Adrenal gland (tissue), 12 donors: ENCODE results near the gene JAM3. TPM values are rescaled to one million over a fixed set of nuclear protein-coding genes. Genes with fewer than 3 reads are reported as not detected.

Source experiments
- DNase-seq, 7 donors: peaks; one replicate each; pipeline ENCODE4 v3.0.0-alpha.2; 2019 to 2020
- H3K27ac ChIP-seq, 5 donors: fragments of 200-600 bp; sonication (generic) in 4 of 5; 1 replicate in 3 of 5; 2 replicates in 2 of 5; pipeline versions ENCODE4 v1.5.1 to v1.8.0; 2016 to 2020; ENCODE audit warnings: mild to moderate bottlenecking in 1 of 5
- H3K27me3 ChIP-seq: fragments of 200-600 bp; 2 replicates; pipeline ENCODE4 v1.8.0; 2021
- H3K36me3 ChIP-seq, 2 donors: fragments of 200-600 bp; replicated peaks in 1 of 2; 1 replicate in 1 of 2; 2 replicates in 1 of 2; pipeline versions ENCODE4 v1.5.1 to v1.8.0; 2018 to 2022
- H3K4me1 ChIP-seq, 2 donors: fragments of 200-600 bp; replicated peaks in 1 of 2; 1 replicate in 1 of 2; 2 replicates in 1 of 2; pipeline versions ENCODE4 v1.5.1 to v1.8.0; 2018 to 2021
- H3K4me3 ChIP-seq, 4 donors: fragments of 200-600 bp; sonication (generic) in 3 of 4; one replicate each; pipeline ENCODE4 v1.5.1; 2016 to 2018
- H3K9me3 ChIP-seq, 3 donors: fragments of 200-600 bp; sonication (generic) in 1 of 3; replicated peaks in 1 of 3; 1 replicate in 2 of 3; 2 replicates in 1 of 3; pipeline versions ENCODE4 v1.5.1 to v1.8.0; 2016 to 2021
- CTCF ChIP-seq, 6 experiments: fragments of 450-650 bp in 4 of 6; fragments of 200-600 bp in 2 of 6; sonication (generic) in 1 of 6; IDR thresholded peaks; 1 replicate in 5 of 6; 2 replicates in 1 of 6; pipeline versions ENCODE4 v1.5.1 to v1.8.0; 2016 to 2021; ENCODE audit warnings: antibody characterized with exemption in 6 of 6, mild to moderate bottlenecking in 2 of 6, moderate library complexity in 1 of 6
- POLR2A ChIP-seq, 2 donors: fragments of 450-650 bp; IDR thresholded peaks; one replicate each; pipeline ENCODE4 v1.6.1; 2017; ENCODE audit warnings: antibody characterized with exemption in 2 of 2, mild to moderate bottlenecking in 2 of 2, moderate library complexity in 1 of 2
- WGBS, 4 donors: extraction: QIAGEN DNeasy Blood & Tissue Kit in 2 of 4; methylation state at CpG; one replicate each; pipeline versions ENCODE4 v1.1.5 to v1.1.7; 2013 to 2017; 5-methylcytosine and 5-hydroxymethylcytosine counted together
- intact Hi-C, 2 donors: fragments of 100-400 bp; cut with DNase I; formaldehyde crosslinking; loops; one replicate each; pipeline versions ENCODE4 v1.14.1 to v1.15.0; 2022 to 2023
- polyA plus RNA-seq, 3 donors: library from polyadenylated mRNA; stranded (reverse); fragments of 200-250 nt in 2 of 3; fragments of 350-450 nt in 1 of 3; fragmentation: Illumina TruSeq in 1 of 3; extraction: RNeasy Lipid Tissue Mini Kit (QIAGEN cat#74804) in 1 of 3; gene quantifications; one replicate each; pipeline ENCODE4 v1.2.3, GENCODE V29; 2013 to 2014
- total RNA-seq, 9 donors: library from RNA; depleted of rRNA in 4 of 9; stranded (reverse); fragments of >200 nt in 4 of 9; fragments of 120-200 nt in 1 of 9; fragmentation: NEBNext Ultra II Directional in 1 of 9; extraction: Animal tissue kit (Norgen Biotek cat#: 25700) in 1 of 9; gene quantifications; one replicate each; pipeline versions ENCODE4 v1.1.0 to v1.2.4, GENCODE V29; 2013 to 2023
- donor health status: healthy with polysubstance abuse.
- donor health status: Bipolar disorder and iron deficiency.
- donor health status: DM: yes; HTN: yes; CAD: no.
- donor health status: DM: no; HTN: no; CAD: no.
- donor health status: DM: no; HTN: no; CAD: no.
- donor health status: DM: yes; HTN: yes; CAD: no.

Gene JAM3
- total and polyA plus RNA-seq, 12 donors: 18.0 to 42.2 (median 31.9) TPM

DNA sequence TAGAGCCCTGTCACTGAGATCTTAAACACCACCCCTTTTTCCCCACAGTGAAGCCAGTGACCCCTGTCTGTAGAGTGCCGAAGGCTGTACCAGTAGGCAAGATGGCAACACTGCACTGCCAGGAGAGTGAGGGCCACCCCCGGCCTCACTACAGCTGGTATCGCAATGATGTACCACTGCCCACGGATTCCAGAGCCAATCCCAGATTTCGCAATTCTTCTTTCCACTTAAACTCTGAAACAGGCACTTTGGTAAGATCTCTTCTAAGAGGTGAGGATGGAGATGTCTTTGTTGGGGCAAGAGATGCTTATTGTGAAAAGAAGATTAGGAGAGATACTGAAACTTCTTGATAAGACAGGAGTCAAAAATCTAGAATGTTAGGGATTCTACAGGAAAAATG, 75.9 kb downstream of the JAM3 start:
- H3K27me3 ChIP-seq: no peaks in the 10 kb centered on the region
- 87 to 92% (median 91%) methylated on average over 5 of the region's 5 CpGs for WGBS, 4 donors
- TF ChIP-seq POLR2A (IDR thresholded peaks at IDR 0.05) (no peak), CTCF (IDR thresholded peaks at IDR 0.05) (no peak)
- no peaks in the 10 kb centered on the region for H3K9me3 ChIP-seq
- peaks cover 0 to 26% of the 10 kb centered on the region in 2 donors for H3K36me3 ChIP-seq
- intact Hi-C loops: loop anchor here (5.0 to 10.0 kb wide), 3 partner anchors 102 to 217 kb away; no protein-coding TSS in a partner anchor
- peaks cover 0 to 3% of the 10 kb centered on the region in 2 donors for H3K4me1 ChIP-seq
- no peak overlapping the region for H3K4me3 ChIP-seq
- no peak for DNase-seq
- H3K27ac ChIP-seq: no peak overlapping the region

DNA sequence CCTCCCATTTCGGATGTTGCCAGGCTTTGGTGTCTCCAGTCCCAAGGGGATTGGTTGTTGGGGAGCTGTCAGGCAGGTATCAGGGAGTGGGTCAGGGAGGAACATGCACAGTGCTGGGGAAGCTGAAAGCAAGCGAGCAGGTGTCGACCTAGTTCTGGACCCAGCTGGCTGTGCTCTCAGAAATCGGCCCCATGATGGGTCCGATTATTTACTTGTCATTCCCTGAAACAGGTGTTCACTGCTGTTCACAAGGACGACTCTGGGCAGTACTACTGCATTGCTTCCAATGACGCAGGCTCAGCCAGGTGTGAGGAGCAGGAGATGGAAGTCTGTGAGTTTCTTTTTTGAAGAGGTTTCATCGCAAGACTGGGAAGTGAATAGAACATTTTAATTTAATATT, 76.8 kb downstream of the JAM3 start:
- no peak for DNase-seq
- H3K27ac ChIP-seq: no peak overlapping the region
- no peaks in the 10 kb centered on the region for H3K27me3 ChIP-seq
- intact Hi-C loops: loop anchor here in 1 of 2 donors (10.0 kb wide), 1 partner anchor 211 kb away; no protein-coding TSS in a partner anchor
- peaks cover 0 to 28% of the 10 kb centered on the region in 2 donors for H3K36me3 ChIP-seq
- TF ChIP-seq POLR2A (IDR thresholded peaks at IDR 0.05): no peak
- no peak for TF ChIP-seq CTCF (IDR thresholded peaks at IDR 0.05)
- no peaks in the 10 kb centered on the region for H3K9me3 ChIP-seq
- H3K4me3 ChIP-seq: no peak overlapping the region
- no peaks in the 10 kb centered on the region for H3K4me1 ChIP-seq
- 92 to 96% (median 93%) methylated on average over 6 to 8 of the region's 8 CpGs for WGBS, 4 donors

DNA sequence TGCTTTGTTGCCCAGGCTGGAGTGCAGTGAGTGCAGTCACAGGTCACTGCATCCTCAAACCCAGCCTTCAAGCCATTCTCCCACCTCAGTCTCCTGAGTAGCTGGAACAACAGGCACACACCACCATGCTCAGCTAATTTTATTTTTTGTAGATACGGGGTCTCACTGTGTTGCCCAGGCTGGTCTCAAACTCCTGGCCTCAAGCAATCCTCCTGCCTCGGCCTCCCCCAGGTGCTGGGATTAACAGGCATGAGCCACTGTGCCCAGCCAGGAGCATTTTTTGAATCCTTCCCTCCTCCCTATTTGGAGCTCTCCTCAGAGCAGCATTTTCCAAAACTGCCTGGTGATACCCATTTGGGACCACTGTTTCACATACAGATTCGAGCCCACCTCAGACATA, 77.7 kb downstream of the JAM3 start:
- Histone ChIP-seq H3K9me3 (no peaks in the 10 kb centered on the region), H3K4me3 (no peak overlapping the region), H3K36me3 (peaks cover 0 to 28% of the 10 kb centered on the region in 2 donors), H3K27ac (no peak overlapping the region), H3K4me1 (no peaks in the 10 kb centered on the region), H3K27me3 (no peaks in the 10 kb centered on the region)
- no peak for DNase-seq
- TF ChIP-seq POLR2A (IDR thresholded peaks at IDR 0.05): no peak
- no peak for TF ChIP-seq CTCF (IDR thresholded peaks at IDR 0.05)
- intact Hi-C loops: loop anchor here in 1 of 2 donors (10.0 kb wide), 1 partner anchor 212 kb away; no protein-coding TSS in a partner anchor
- 94 to 100% (median 97%) methylated on average over 3 of the region's 3 CpGs for WGBS, 4 donors

DNA sequence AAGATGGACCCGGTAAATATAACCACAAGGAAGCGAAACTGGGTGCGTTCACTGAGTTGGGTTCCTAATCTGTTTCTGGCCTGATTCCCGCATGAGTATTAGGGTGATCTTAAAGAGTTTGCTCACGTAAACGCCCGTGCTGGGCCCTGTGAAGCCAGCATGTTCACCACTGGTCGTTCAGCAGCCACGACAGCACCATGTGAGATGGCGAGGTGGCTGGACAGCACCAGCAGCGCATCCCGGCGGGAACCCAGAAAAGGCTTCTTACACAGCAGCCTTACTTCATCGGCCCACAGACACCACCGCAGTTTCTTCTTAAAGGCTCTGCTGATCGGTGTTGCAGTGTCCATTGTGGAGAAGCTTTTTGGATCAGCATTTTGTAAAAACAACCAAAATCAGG, 80.5 kb downstream of the JAM3 start:
- DNase-seq: no peak
- H3K36me3 ChIP-seq: peaks cover 0 to 38% of the 10 kb centered on the region in 2 donors
- no peak overlapping the region for H3K4me3 ChIP-seq
- no peak overlapping the region for H3K27ac ChIP-seq
- WGBS, 4 donors: 88 to 98% (median 94%) methylated on average over 16 of the region's 16 CpGs
- intact Hi-C loops: loop anchor here in 1 of 2 donors (10.0 kb wide), 1 partner anchor 215 kb away; no protein-coding TSS in a partner anchor
- TF ChIP-seq CTCF (IDR thresholded peaks at IDR 0.05) (no peak), POLR2A (IDR thresholded peaks at IDR 0.05) (no peak)
- no peaks in the 10 kb centered on the region for H3K27me3 ChIP-seq
- H3K9me3 ChIP-seq: no peaks in the 10 kb centered on the region
- H3K4me1 ChIP-seq: no peaks in the 10 kb centered on the region
